Upper lobe of left lung (tissue), 4 donors: ENCODE data around the gene SPDYE2.
"Not testable (repeated sequence)": the region's sequence is repeated elsewhere in the genome, so short reads cannot be mapped to it uniquely, and the experiment has no call there.

ENCODE experiments used
- POLR2AphosphoS5 ChIP-seq, 2 donors: sonication (generic); formaldehyde crosslinking; IDR thresholded peaks; one replicate each; pipeline ENCODE4 v1.5.1; 2017; ENCODE audit warnings: antibody characterized with exemption in 2 of 2
- TF ChIP-seq, protein P1 (sequence below), 6 experiments: fragments of 450-650 bp in 4 of 6; fragments of 200-600 bp in 2 of 6; sonication (generic) in 2 of 6; IDR thresholded peaks; one replicate each; pipeline ENCODE4 v1.5.1; 2016 to 2019; ENCODE audit warnings: antibody characterized with exemption in 6 of 6

DNA sequence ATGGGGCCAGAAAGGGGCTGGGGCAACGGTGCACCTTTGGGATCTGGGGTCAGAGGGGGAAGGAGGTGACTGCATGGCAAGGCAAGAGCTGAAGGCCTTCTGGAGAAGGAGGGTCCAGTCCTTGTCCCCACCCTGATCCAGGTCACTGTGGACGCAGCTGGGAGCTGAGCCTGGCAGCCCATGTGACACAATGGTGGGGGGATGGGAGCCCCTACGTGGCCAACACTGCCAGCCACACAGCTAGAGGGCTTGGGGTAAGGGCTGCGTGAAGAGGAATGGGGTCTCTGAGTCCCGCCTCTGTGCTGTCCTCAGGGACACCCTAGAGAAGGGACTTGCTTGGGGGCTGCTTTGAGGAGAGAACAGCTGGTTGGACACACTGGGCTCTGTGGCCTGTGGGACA is 30.7 kb downstream of the SPDYE2 start:
- TF ChIP-seq POLR2AphosphoS5 (IDR thresholded peaks at IDR 0.05), result not testable (repeated sequence)
- TF ChIP-seq, protein P1, sequence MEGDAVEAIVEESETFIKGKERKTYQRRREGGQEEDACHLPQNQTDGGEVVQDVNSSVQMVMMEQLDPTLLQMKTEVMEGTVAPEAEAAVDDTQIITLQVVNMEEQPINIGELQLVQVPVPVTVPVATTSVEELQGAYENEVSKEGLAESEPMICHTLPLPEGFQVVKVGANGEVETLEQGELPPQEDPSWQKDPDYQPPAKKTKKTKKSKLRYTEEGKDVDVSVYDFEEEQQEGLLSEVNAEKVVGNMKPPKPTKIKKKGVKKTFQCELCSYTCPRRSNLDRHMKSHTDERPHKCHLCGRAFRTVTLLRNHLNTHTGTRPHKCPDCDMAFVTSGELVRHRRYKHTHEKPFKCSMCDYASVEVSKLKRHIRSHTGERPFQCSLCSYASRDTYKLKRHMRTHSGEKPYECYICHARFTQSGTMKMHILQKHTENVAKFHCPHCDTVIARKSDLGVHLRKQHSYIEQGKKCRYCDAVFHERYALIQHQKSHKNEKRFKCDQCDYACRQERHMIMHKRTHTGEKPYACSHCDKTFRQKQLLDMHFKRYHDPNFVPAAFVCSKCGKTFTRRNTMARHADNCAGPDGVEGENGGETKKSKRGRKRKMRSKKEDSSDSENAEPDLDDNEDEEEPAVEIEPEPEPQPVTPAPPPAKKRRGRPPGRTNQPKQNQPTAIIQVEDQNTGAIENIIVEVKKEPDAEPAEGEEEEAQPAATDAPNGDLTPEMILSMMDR (IDR thresholded peaks at IDR 0.05), result not testable (repeated sequence)
